Skin of body (tissue), 2 donors: ENCODE results near the gene SLC46A1. TPM values are rescaled to one million over a fixed set of nuclear protein-coding genes. Genes with fewer than 3 reads are reported as not detected.
"Not testable (repeated sequence)": the region's sequence is repeated elsewhere in the genome, so short reads cannot be mapped to it uniquely, and the experiment has no call there.

ENCODE experiments used
- DNase-seq: peaks from one replicate; lab custom pipeline; 2025; lab: John Stamatoyannopoulos, UW
- total RNA-seq: library from RNA; depleted of rRNA; stranded (reverse); fragments of >200 nt; gene quantifications from one replicate; pipeline ENCODE4 v1.2.3, GENCODE V29; 2014

The SLC46A1 gene
- total RNA-seq, result 5.5 TPM

GRCh38 chr17:28405632-28406472, at the start of gene SLC46A1:
TSS of gene SLC46A1 (minus strand) at chr17:28406212. CDS start at chr17:28406114, 98 bp downstream.
- DNase-seq, result no peak

GRCh38 chr17:28449859-28450258, 43.8 kb upstream of the SLC46A1 start:
- no peak for DNase-seq

GRCh38 chr17:28447396-28447760, 41.4 kb upstream of the SLC46A1 start:
- no peak for DNase-seq

GRCh38 chr17:28446716-28447395, 40.8 kb upstream of the SLC46A1 start:
- DNase-seq, result no peak

- no peak for DNase-seq
Observed at GRCh38 chr17:28443901-28444638, 38.1 kb upstream of the SLC46A1 start.

GRCh38 chr17:28434326-28434725, 28.3 kb upstream of the SLC46A1 start:
- DNase-seq, result not testable (repeated sequence)

- no peak for DNase-seq
Observed at GRCh38 chr17:28433721-28434120, 27.7 kb upstream of the SLC46A1 start.

- not testable (repeated sequence) for DNase-seq
Observed at GRCh38 chr17:28427982-28428381, 22.0 kb upstream of the SLC46A1 start.

GRCh38 chr17:28427371-28427770, 21.4 kb upstream of the SLC46A1 start:
- peak; percentile 87 for DNase-seq

- DNase-seq, result no peak
Observed at GRCh38 chr17:28426081-28426519, 20.1 kb upstream of the SLC46A1 start.

- no peak for DNase-seq
Observed at GRCh38 chr17:28425206-28425605, 19.2 kb upstream of the SLC46A1 start.

GRCh38 chr17:28421787-28422305, 15.8 kb upstream of the SLC46A1 start:
- DNase-seq, result no peak

- no peak for DNase-seq
Observed at GRCh38 chr17:28416703-28417311, 10.8 kb upstream of the SLC46A1 start.

GRCh38 chr17:28415886-28416285, 9.9 kb upstream of the SLC46A1 start:
- no peak for DNase-seq

GRCh38 chr17:28413804-28414203, 7.8 kb upstream of the SLC46A1 start:
- DNase-seq, result no peak

GRCh38 chr17:28412099-28412498, 6.1 kb upstream of the SLC46A1 start:
- no peak for DNase-seq

GRCh38 chr17:28407974-28408306, 1.9 kb upstream of the SLC46A1 start:
- no peak for DNase-seq

GRCh38 chr17:28407130-28407973, 1.3 kb upstream of the SLC46A1 start:
- DNase-seq, result no peak

GRCh38 chr17:28406473-28406814, 432 bp upstream of the SLC46A1 start:
- no peak for DNase-seq

- DNase-seq, result no peak
Observed at GRCh38 chr17:28404812-28405570, 1.0 kb downstream of the SLC46A1 start.
